Endothelial cell of umbilical vein (primary cell): Measurements from ENCODE around the gene TMSB10. TPM values are rescaled to one million over a fixed set of nuclear protein-coding genes. Genes with fewer than 3 reads are reported as not detected.
"Not testable (repeated sequence)": the region's sequence is repeated elsewhere in the genome, so short reads cannot be mapped to it uniquely, and the experiment has no call there.

ENCODE experiments used
- BruUV-seq: library from RNA; stranded (reverse); fragments of 400-500 nt; replicated peaks from 2 replicates; lab custom pipeline; 2021; lab: Mats Ljungman, UMichigan
- CTCF ChIA-PET: fragments of 300-600, 350-600 bp; sonication (Branson Sonifier 250); formaldehyde crosslinking; loops from one replicate; lab custom pipeline; 2021; ENCODE audit warnings: antibody characterized with exemption, inconsistent platforms; lab: Charles Lee
- POLR2A ChIA-PET: fragments of 300-600, 350-600 bp; sonication (Branson Sonifier 250); formaldehyde crosslinking; loops from one replicate; lab custom pipeline; 2021; ENCODE audit warnings: antibody characterized with exemption, inconsistent platforms; lab: Charles Lee
- DNase-seq: peaks from one replicate; pipeline ENCODE4 v3.0.0-alpha.2; 2011; ENCODE audit warnings: low read depth, low spot score
- FAIRE-seq: peaks from 2 replicates; lab custom pipeline; 2011; peaks lifted over from hg19 to GRCh38; lab: Jason Lieb, UNC
- H2AFZ ChIP-seq: 2 replicates; pipeline ENCODE4 v1.6.0; 2012; ENCODE audit warnings: low read depth, low read length, control low read depth, inconsistent platforms
- H3K27ac ChIP-seq: 2 replicates; pipeline ENCODE4 v1.5.1; 2011; ENCODE audit warnings: low read depth, mild to moderate bottlenecking, control low read depth, low read length, moderate library complexity; ENCODE audit not compliant: insufficient read depth
- H3K27me3 ChIP-seq, 2 experiments: 2 replicates each; pipeline versions ENCODE4 v1.6.0 to v1.6.1; 2011; ENCODE audit warnings: low read length in 2 of 2, mixed read lengths in 1 of 2; ENCODE audit not compliant: control insufficient read depth in 2 of 2, insufficient read depth in 2 of 2
- H3K36me3 ChIP-seq, 2 experiments: 2 replicates in 1 of 2; 3 replicates in 1 of 2; pipeline ENCODE4 v1.5.1; 2011; ENCODE audit warnings: low read length in 2 of 2, mild to moderate bottlenecking in 1 of 2, moderate library complexity in 1 of 2; ENCODE audit not compliant: control insufficient read depth in 2 of 2, insufficient read depth in 2 of 2; ENCODE audit errors: extremely low read depth in 1 of 2
- H3K4me1 ChIP-seq: 3 replicates; pipeline ENCODE4 v1.5.1; 2011; ENCODE audit warnings: mild to moderate bottlenecking, low read length; ENCODE audit not compliant: control insufficient read depth, insufficient read depth; ENCODE audit errors: extremely low read depth
- H3K4me2 ChIP-seq: 2 replicates; pipeline ENCODE4 v1.6.1; 2011; ENCODE audit warnings: low read length, control low read depth, mixed read lengths; ENCODE audit not compliant: insufficient read depth
- H3K4me3 ChIP-seq, 3 experiments: fragments of 200-600 bp in 1 of 3; sonication (generic), shearing (Covaris generic) in 1 of 3; replicated peaks in 1 of 3; 2 replicates each; pipeline ENCODE4 v1.5.1; 2011 to 2016; ENCODE audit warnings: control low read depth in 3 of 3, low read length in 3 of 3, mild to moderate bottlenecking in 2 of 3, inconsistent platforms in 1 of 3, low read depth in 1 of 3, moderate library complexity in 1 of 3; ENCODE audit not compliant: insufficient read depth in 1 of 3
- H3K79me2 ChIP-seq: 2 replicates; pipeline ENCODE4 v1.6.0; 2012; ENCODE audit warnings: low read length, inconsistent platforms; ENCODE audit not compliant: control insufficient read depth, insufficient read depth
- H3K9ac ChIP-seq: replicated peaks from 2 replicates; pipeline ENCODE3; 2011; ENCODE audit warnings: low read length, control low read depth; ENCODE audit not compliant: insufficient read depth; ENCODE audit errors: extremely low read depth
- H3K9me1 ChIP-seq: replicated peaks from 3 replicates; pipeline ENCODE4 v1.6.0; 2011; ENCODE audit warnings: mild to moderate bottlenecking, low read length; ENCODE audit not compliant: control insufficient read depth, insufficient read depth; ENCODE audit errors: extremely low read depth
- H3K9me3 ChIP-seq: replicated peaks from 2 replicates; pipeline ENCODE4 v1.5.1; 2012; ENCODE audit warnings: low read length, inconsistent platforms; ENCODE audit not compliant: control insufficient read depth, insufficient read depth
- H4K20me1 ChIP-seq: replicated peaks from 2 replicates; pipeline ENCODE3; 2011; ENCODE audit warnings: mild to moderate bottlenecking, low read length; ENCODE audit not compliant: control insufficient read depth, insufficient read depth; ENCODE audit errors: extremely low read depth
- EZH2 ChIP-seq: IDR thresholded peaks from 2 replicates; pipeline ENCODE4 v1.6.1; 2012; ENCODE audit warnings: borderline replicate concordance, low read depth, mild to moderate bottlenecking, moderate library complexity, low read length, inconsistent platforms; ENCODE audit not compliant: severe bottlenecking
- FOS ChIP-seq: IDR thresholded peaks from 2 replicates; pipeline ENCODE4 v1.6.1; 2011; ENCODE audit warnings: mild to moderate bottlenecking, low read length, moderate library complexity, borderline replicate concordance; ENCODE audit not compliant: insufficient read depth
- POLR2A ChIP-seq: IDR thresholded peaks from 2 replicates; pipeline ENCODE4 v1.6.1; 2012; ENCODE audit warnings: low read depth, mild to moderate bottlenecking, control low read depth, low read length
- POLR2AphosphoS5 ChIP-seq: IDR thresholded peaks from 2 replicates; pipeline ENCODE4 v1.6.1; 2012; ENCODE audit warnings: low read depth, mild to moderate bottlenecking, control low read depth, low read length, moderate library complexity; ENCODE audit not compliant: insufficient read depth
- dilution Hi-C: fragments of 300-500 bp; cut with MboI; formaldehyde crosslinking; loops from one replicate; pipeline ENCODE4 v1.15.0; 2019; ENCODE audit warnings: low sequenced_read_pairs; ENCODE audit not compliant: extremely low pct_ligation_motif_present
- intact Hi-C: fragments of 100-400 bp; cut with micrococcal nuclease; formaldehyde crosslinking; loops from one replicate; pipeline ENCODE4 v1.10.0; 2022
- polyA plus RNA-seq, 4 experiments: library from polyadenylated mRNA; depleted of rRNA in 3 of 4; stranded (reverse) in 3 of 4; unstranded in 1 of 4; fragments of >200 nt; gene quantifications; 2 replicates each; pipeline versions ENCODE4 v1.2.1 to v1.2.3, GENCODE V29; 2011 to 2012; ENCODE audit warnings: missing spikeins in 1 of 4
- total RNA-seq: library from RNA; stranded (reverse); gene quantifications from 2 replicates; pipeline ENCODE4 v1.2.3, GENCODE V29; 2021

The TMSB10 gene
- total and polyA plus RNA-seq, 2 donors (not counting 3 experiments of a cell fraction or from before 2014, with no cell fraction given): 2,774 to 4,015 TPM

DNA sequence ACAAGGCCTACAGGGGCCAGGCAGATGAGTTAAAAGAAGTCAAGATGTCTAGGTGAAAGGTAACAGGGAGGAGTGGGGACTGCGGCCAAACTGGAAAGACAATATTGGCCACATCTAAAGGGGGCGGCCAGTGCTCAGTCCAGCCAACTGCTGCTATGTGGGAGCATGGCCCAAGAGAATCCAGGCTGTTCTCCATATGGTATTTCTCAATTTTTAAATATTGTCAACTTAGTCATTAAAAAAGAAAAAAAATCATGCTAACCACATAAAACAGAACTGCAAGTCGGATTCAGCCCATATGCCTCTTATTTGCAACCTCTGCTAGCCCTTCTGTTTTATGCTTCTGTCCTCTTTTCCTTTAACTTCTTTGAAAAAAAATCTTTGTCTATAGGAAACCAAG is 39.3 kb upstream of the TMSB10 start:
- Histone ChIP-seq H3K4me1 (no peaks in the 10 kb centered on the region), H3K9ac (no peak overlapping the region), H3K4me3 (no peak overlapping the region), H3K4me2 (no peak overlapping the region), H3K79me2 (no peaks in the 10 kb centered on the region), H3K27ac (no peak overlapping the region), H2AFZ (no peak overlapping the region), H4K20me1 (no peaks in the 10 kb centered on the region), H3K9me1 (no peaks in the 10 kb centered on the region), H3K9me3 (no peaks in the 10 kb centered on the region), H3K36me3 (no peaks in the 10 kb centered on the region), H3K27me3 (peaks cover 1 to 2% of the 10 kb centered on the region in 2 experiments)
- CTCF ChIA-PET: interaction anchor here (1.3 kb wide), 1 partner anchor 16 kb away, joined by 3 read pairs; no protein-coding TSS in a partner anchor
- POLR2A ChIA-PET: no interaction called here
- dilution Hi-C loops: no loop called here
- intact Hi-C loops: loop anchor here (5.0 kb wide), 1 partner anchor 369 kb away; no protein-coding TSS in a partner anchor
- no peak for TF ChIP-seq POLR2AphosphoS5
- TF ChIP-seq EZH2: no peak
- TF ChIP-seq FOS: no peak
- TF ChIP-seq POLR2A: no peak
- no peak for FAIRE-seq
- DNase-seq: no peak
- no TSS peak for BruUV-seq

DNA sequence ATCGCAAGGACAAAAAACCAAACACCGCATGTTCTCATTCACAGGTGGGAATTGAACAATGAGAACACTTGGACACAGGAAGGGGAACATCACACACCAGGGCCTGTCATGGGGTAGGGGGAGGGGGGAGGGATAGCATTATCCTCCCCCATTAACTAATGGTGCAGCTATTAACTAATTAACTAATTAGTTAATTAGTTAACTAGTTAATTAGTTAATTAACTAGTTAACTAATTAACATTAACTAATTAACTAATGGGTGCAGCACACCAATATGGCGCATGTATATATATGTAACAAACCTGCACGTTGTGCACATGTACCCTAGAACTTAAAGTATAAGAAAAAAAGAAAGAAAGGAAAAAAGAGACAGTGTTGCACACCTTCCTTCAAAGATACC is 37.1 kb upstream of the TMSB10 start:
- H3K9ac ChIP-seq, POLR2A ChIA-PET, H3K4me2 ChIP-seq, H3K79me2 ChIP-seq, H3K4me3 ChIP-seq, H3K27ac ChIP-seq, H4K20me1 ChIP-seq, H2AFZ ChIP-seq, H3K36me3 ChIP-seq, H3K27me3 ChIP-seq, H3K9me1 ChIP-seq, BruUV-seq, DNase-seq, H3K9me3 ChIP-seq, FAIRE-seq, H3K4me1 ChIP-seq, dilution Hi-C loops: not testable (repeated sequence)
- intact Hi-C loops: loop anchor here (5.0 kb wide), 1 partner anchor 371 kb away; no protein-coding TSS in a partner anchor
- CTCF ChIA-PET: interaction anchor here (2.9 kb wide), 1 partner anchor 14 kb away, joined by 7 read pairs; no protein-coding TSS in a partner anchor
